PC-3 (cell line): Measurements from ENCODE around the gene CXCL13.

Source experiments
- CTCF ChIP-seq: fragments of 300-600 bp; sonication (generic); conservative IDR thresholded peaks from 2 replicates; pipeline ENCODE4 v1.5.1; 2017; ENCODE audit warnings: antibody characterized with exemption, low read depth, mild to moderate bottlenecking, low read length
- EZH2 ChIP-seq: fragments of 300-600 bp; sonication (generic); IDR thresholded peaks from one replicate; pipeline ENCODE4 v1.6.1; 2017; ENCODE audit warnings: antibody characterized with exemption, mild to moderate bottlenecking, low read length; ENCODE audit not compliant: unreplicated experiment
- EZH2phosphoT487 ChIP-seq: fragments of 300-600 bp; sonication (generic); IDR thresholded peaks from 2 replicates; pipeline ENCODE4 v1.6.1; 2018; ENCODE audit warnings: mild to moderate bottlenecking, antibody characterized with exemption, low read length, borderline replicate concordance

- TF ChIP-seq CTCF (no peak), EZH2 (no peak), EZH2phosphoT487 (no peak)
These were observed 26.1 kb upstream of the CXCL13 start for GRCh38 chr4:77579406-77580076.
